Fibroblast of lung (primary cell): ENCODE measurements around the gene DHX38. TPM values are rescaled to one million over a fixed set of nuclear protein-coding genes. Genes with fewer than 3 reads are reported as not detected.

Source experiments
- DNase-seq, 2 donors: peaks; one replicate each; pipeline versions ENCODE4 v3.0.0 to v3.0.0-alpha.2; 2010; ENCODE audit warnings: low read depth in 2 of 2
- H2AFZ ChIP-seq: 2 replicates; pipeline ENCODE4 v1.5.1; 2012; ENCODE audit warnings: low read length, control low read depth, inconsistent platforms
- H3K27ac ChIP-seq: 2 replicates; pipeline ENCODE4 v1.5.1; 2011; ENCODE audit warnings: low read length, control low read depth; ENCODE audit not compliant: insufficient read depth
- H3K27me3 ChIP-seq: 2 replicates; pipeline ENCODE4 v1.5.1; 2011; ENCODE audit warnings: mild to moderate bottlenecking, low read length; ENCODE audit not compliant: control insufficient read depth, insufficient read depth
- H3K36me3 ChIP-seq: 2 replicates; pipeline ENCODE4 v1.5.1; 2011; ENCODE audit warnings: low read length; ENCODE audit not compliant: control insufficient read depth, insufficient read depth
- H3K4me1 ChIP-seq: 2 replicates; pipeline ENCODE4 v1.5.1; 2011; ENCODE audit warnings: low read length; ENCODE audit not compliant: control insufficient read depth, insufficient read depth; ENCODE audit errors: extremely low read depth
- H3K4me2 ChIP-seq: 2 replicates; pipeline ENCODE4 v1.5.1; 2011; ENCODE audit warnings: low read length, control low read depth; ENCODE audit not compliant: insufficient read depth; ENCODE audit errors: extremely low read depth
- H3K4me3 ChIP-seq, 4 experiments: fragments of 200-600 bp in 1 of 4; sonication (generic) in 1 of 4; replicated peaks in 1 of 4; 2 replicates each; pipeline ENCODE4 v1.5.1; 2011 to 2016; ENCODE audit warnings: low read length in 4 of 4, low read depth in 3 of 4, mild to moderate bottlenecking in 3 of 4, control low read depth in 2 of 4, inconsistent platforms in 1 of 4, mixed read lengths in 1 of 4; ENCODE audit not compliant: insufficient read depth in 1 of 4; ENCODE audit errors: control extremely low read depth in 1 of 4
- H3K79me2 ChIP-seq: 2 replicates; pipeline ENCODE4 v1.5.1; 2012; ENCODE audit warnings: mild to moderate bottlenecking, low read length, inconsistent platforms; ENCODE audit not compliant: control insufficient read depth, insufficient read depth
- H3K9ac ChIP-seq: 2 replicates; pipeline ENCODE4 v1.5.1; 2011; ENCODE audit warnings: mild to moderate bottlenecking, low read length, control low read depth; ENCODE audit not compliant: insufficient read depth
- H3K9me3 ChIP-seq: 2 replicates; pipeline ENCODE4 v1.5.1; 2012; ENCODE audit warnings: low read depth, low read length; ENCODE audit not compliant: control insufficient read depth, insufficient read depth
- H4K20me1 ChIP-seq: 2 replicates; pipeline ENCODE4 v1.5.1; 2011; ENCODE audit warnings: low read length; ENCODE audit not compliant: control insufficient read depth, insufficient read depth; ENCODE audit errors: extremely low read depth
- CTCF ChIP-seq, 2 donors: IDR thresholded peaks in 1 of 2; conservative IDR thresholded peaks in 1 of 2; 1 replicate in 1 of 2; 2 replicates in 1 of 2; pipeline ENCODE4 v1.5.1; 2011 to 2012; ENCODE audit warnings: low read length in 2 of 2, control low read depth in 1 of 2, inconsistent platforms in 1 of 2, low read depth in 1 of 2, mild to moderate bottlenecking in 1 of 2
- EZH2 ChIP-seq: IDR thresholded peaks from 2 replicates; pipeline ENCODE4 v1.5.1; 2012; ENCODE audit warnings: low read length, control low read depth, mild to moderate bottlenecking; ENCODE audit errors: missing control alignments
- polyA plus RNA-seq, 2 donors: library from polyadenylated mRNA; depleted of rRNA in 1 of 2; stranded (reverse) in 1 of 2; unstranded in 1 of 2; fragments of >200 nt; gene quantifications; 2 replicates each; pipeline ENCODE4 v1.2.1, GENCODE V29; 2011 to 2012; ENCODE audit warnings: missing spikeins in 1 of 2
- total RNA-seq: library from RNA; depleted of rRNA; stranded (reverse); fragments of >200 nt; gene quantifications from 2 replicates; pipeline ENCODE4 v1.2.1, GENCODE V29; 2014

The DHX38 gene
- total and polyA plus RNA-seq, 2 donors (not counting 1 experiment from before 2014, with no cell fraction given) = 31.4 to 80.3 TPM

GRCh38 chr16:72111657-72112451 lies 18.2 kb downstream of the DHX38 start:
- no peaks in the 10 kb centered on the region for H3K4me1 ChIP-seq
- no peaks in the 10 kb centered on the region for H3K9me3 ChIP-seq
- H4K20me1 ChIP-seq = no peaks in the 10 kb centered on the region
- no peak overlapping the region for H3K4me3 ChIP-seq
- DNase-seq = no peak
- TF ChIP-seq EZH2 = no peak
- no peak for TF ChIP-seq CTCF (conservative IDR thresholded peaks at IDR 0.05 in 1 of 2, IDR thresholded peaks at IDR 0.05 in 1 of 2; ENCODE audit: low read depth in 1 of 2, low read length in 2 of 2)
- H3K9ac ChIP-seq = no peak overlapping the region
- H3K79me2 ChIP-seq = no peaks in the 10 kb centered on the region
- H3K36me3 ChIP-seq = peaks cover 24% of the 10 kb centered on the region
- no peak overlapping the region for H3K4me2 ChIP-seq
- H3K27ac ChIP-seq = no peak overlapping the region
- H3K27me3 ChIP-seq = no peaks in the 10 kb centered on the region
- no peak overlapping the region for H2AFZ ChIP-seq

GRCh38 chr16:72112452-72112792 lies 18.8 kb downstream of the DHX38 start:
- H3K27ac ChIP-seq = no peak overlapping the region
- H4K20me1 ChIP-seq = no peaks in the 10 kb centered on the region
- no peak overlapping the region for H3K4me3 ChIP-seq
- no peaks in the 10 kb centered on the region for H3K9me3 ChIP-seq
- H3K79me2 ChIP-seq = no peaks in the 10 kb centered on the region
- no peaks in the 10 kb centered on the region for H3K4me1 ChIP-seq
- DNase-seq = no peak
- peaks cover 24% of the 10 kb centered on the region for H3K36me3 ChIP-seq
- TF ChIP-seq EZH2 = no peak
- no peak for TF ChIP-seq CTCF (conservative IDR thresholded peaks at IDR 0.05 in 1 of 2, IDR thresholded peaks at IDR 0.05 in 1 of 2; ENCODE audit: low read depth in 1 of 2, low read length in 2 of 2)
- H3K9ac ChIP-seq = no peak overlapping the region
- no peaks in the 10 kb centered on the region for H3K27me3 ChIP-seq
- no peak overlapping the region for H2AFZ ChIP-seq
- H3K4me2 ChIP-seq = no peak overlapping the region

- Histone ChIP-seq H3K4me3 (no peak overlapping the region), H3K9me3 (no peaks in the 10 kb centered on the region), H2AFZ (no peak overlapping the region), H3K27ac (no peak overlapping the region), H3K4me2 (no peak overlapping the region), H3K9ac (no peak overlapping the region), H3K4me1 (no peaks in the 10 kb centered on the region), H4K20me1 (no peaks in the 10 kb centered on the region), H3K79me2 (no peaks in the 10 kb centered on the region), H3K36me3 (peaks cover 24% of the 10 kb centered on the region), H3K27me3 (no peaks in the 10 kb centered on the region)
- no peak for TF ChIP-seq CTCF (conservative IDR thresholded peaks at IDR 0.05 in 1 of 2, IDR thresholded peaks at IDR 0.05 in 1 of 2; ENCODE audit: low read depth in 1 of 2, low read length in 2 of 2)
- TF ChIP-seq EZH2 = no peak
- no peak for DNase-seq
These were observed 19.4 kb downstream of the DHX38 start for GRCh38 chr16:72112906-72113615.
